ENCODE results near the gene GJD3.

GJD3 gene

DNA sequence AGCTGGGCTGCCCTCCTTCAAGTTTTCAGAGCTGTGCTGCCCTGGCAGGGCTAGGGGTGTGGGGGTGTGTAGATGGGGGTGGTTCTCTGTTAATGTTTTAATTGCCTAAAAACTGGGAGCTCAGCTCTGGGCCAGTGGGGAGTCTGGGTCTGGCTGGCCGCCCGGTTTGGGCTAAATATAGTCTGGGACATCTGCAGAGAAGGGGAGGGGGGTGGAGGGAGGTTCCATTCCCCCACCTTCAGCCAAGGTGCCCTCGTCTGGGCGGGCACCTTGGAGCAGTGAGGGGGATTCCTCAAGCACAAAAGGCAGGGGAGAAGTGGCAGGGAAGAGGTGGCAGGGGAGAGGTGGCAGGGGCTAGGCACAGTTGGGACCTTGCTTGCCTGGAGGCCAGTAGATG is 42.6 kb downstream of the GJD3 start:
- DNase-seq, result no peak

DNA sequence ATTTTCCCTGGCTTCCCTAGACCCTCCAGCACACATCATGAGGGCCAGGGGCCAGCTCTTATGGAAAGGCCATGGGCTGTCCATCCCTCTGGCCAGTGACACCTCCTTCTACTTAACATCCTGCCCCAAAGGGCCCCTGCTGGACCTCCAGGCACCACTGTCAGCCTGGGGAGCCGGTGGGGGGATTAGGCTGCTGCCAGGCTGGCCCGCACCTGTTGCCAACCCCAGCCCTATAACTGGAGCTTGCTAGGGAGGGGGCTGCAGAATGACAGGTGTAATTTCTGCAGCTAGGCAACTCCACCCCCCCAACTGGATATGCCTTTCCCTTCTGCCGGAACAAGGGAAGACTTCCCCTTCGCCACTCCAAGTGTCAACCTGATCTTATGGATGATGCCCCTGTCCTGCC is 43.0 kb downstream of the GJD3 start:
- no peak for DNase-seq

- no peak for DNase-seq
Measured at GRCh38 chr17:40320756-40321523, 43.6 kb downstream of the GJD3 start.

- DNase-seq, result peak; percentile 62
Measured at GRCh38 chr17:40319651-40320540, 44.6 kb downstream of the GJD3 start.

GRCh38 chr17:40318830-40319391 is 45.6 kb downstream of the GJD3 start:
- no peak for DNase-seq

DNA sequence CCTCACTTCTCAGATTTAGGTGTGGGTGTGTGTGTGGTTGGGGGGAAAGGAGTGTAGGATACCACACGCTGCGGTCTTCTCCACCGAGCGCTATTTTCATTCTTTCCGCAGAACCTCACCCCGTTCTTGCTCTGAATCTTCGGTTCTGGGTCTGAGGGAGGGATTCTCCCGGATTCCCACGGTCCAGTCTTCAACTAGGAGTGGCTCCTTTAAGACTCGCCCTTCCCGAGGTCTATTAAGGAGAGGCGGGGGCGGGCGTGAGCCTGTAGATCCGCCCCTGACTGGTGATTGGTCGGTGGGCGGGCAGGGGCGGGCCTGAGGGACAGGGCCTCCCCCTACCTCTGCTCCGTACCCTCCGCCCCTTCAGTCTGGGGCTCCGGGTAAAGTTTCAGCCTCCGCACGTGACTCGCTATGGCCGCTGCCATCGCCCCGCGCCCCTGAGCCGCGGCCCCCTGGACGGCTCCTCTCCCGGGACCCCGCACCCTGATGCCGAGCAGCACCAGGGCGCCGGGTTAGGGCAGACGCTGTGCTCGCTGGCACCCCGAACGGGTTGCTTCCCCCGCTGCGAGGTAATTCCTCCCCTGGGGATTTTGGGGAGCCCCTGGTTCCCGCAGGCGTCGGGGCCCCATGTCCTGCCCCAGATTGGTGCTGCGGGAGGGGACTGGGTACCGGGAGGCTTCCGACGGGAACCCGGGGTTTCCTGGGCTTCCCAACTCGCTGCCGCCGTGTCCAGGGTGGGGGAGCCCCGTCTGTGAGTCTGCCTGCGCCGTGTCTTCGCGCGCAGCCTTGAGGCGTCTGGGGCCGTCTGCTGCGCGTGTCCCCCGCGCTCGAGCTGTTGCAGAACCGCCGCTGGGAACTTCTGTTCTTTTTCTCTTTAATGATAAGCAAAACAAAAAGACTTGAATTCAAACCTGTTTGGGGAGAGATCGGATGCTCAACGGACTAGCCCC is 46.4 kb downstream of the GJD3 start:
- peak; percentile 93 for DNase-seq

- DNase-seq, result peak; percentile 46
Measured at GRCh38 chr17:40317345-40317873, 47.1 kb downstream of the GJD3 start.

DNA sequence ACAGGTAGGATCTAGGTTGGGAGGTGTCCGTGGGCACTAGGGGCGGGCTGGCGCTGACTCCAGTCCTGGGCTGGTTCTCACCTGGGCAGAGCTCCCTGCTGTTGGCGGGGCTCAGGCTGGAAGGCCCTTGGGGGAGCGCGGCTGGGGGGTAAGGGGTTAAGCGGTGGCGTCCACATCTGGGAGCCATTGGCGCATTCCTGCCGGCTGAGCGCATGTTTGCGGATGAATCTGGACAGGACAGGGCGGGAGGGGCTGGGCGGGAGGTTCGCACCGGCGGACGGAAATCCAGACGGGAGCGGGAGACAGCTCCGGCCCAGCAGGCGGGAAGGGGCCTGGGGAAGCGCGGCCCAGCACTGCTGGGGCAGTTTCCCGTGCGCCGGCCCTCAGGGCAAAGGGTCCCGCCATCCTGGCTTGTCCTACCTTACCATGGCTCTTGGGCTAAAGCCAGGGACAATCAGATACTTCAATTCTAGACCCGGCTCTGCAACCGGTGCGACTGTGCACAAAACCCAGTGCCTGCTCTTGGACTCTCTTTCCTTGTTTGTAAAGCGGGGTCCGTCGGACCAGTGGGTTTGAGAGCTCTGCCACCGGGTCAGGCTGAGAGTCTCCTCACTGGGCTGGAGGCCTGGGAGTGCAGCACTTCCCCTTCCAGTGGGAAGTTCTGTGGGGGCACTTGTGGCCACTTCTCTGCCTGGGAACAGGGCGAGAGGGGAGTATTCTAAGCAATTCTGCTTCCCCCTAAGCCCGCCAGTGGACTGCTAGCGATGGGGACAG is 47.8 kb downstream of the GJD3 start:
- no peak for DNase-seq

DNA sequence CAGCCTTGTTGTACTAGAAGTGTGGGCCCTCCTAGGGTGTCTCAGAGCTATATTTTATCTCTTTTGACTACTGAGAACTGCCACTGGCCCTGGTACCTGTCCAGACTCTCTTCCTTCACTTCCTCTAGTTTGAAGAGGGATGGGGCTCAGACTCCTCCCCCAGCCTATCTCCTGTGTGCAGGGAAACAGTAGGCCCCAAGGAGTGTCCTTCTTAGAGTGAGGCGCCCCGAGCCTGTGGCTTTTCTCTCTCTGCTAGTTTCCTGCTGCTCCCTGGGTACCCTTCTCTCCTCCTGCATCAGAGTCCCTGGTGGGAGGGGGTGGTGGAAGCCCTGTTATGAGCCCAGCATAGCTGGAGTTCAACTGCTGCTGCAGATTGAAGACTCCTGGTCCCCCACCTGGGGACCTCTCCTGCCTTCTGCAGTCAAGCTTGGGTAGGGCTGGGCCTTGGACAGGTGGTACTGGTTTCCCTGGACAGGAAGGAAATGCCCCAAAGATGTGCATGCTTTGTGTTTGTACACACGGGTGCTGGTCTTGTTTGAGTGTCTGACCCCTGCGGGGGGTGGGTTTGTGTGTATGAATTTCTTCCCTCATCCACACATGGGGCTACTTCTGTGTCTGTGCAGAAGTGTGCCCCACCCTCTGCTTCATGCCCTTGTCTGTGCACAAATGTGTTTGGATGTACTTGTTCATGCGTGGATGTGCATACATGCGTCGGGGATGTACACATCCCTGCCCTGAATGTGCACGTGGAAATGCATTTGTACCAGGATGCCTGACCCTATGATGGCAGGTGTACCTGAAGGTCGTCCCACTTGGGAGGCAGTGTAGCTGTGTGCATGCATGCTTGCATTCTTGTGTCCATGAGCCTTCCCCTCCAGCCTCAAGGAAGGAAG is 48.6 kb downstream of the GJD3 start:
- DNase-seq, result no peak

DNA sequence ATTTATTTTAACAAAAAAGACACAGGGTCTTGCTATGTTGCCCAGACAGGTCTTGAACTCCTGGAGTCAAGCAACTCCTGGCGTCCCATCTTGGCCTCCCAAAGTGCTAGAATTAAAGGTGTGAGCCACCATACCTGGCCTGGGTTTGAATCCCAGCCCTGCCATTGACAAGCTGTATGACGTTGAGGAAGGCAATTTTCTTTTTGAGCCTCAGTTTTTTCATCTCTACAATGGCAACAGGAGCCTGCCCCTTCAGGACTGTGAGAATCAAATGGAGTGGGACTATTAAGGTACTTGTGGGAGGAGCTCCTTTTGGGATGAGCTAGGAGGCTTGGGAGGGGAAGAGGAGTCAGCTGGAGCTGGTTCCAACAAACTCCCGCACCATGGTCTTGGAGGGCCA is 49.3 kb downstream of the GJD3 start:
- DNase-seq, result no peak

DNA sequence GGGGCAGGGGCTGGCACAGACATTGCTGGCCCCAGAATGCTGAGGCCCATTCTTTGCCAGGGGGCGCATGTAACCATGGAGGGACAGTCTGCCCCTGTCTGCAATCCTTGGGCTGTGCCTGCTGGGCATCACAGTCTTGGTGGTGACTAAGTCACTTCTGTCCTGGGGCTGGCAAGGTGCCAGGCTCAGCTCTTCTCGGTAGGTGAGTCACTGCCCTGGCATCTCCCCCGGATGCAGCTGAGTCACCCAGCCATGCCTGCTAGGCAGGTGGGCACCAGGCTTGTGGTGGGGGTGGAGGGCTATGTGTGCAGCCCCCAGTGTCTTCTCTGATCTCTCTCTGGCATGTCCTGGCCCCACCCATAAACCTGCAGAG is 50.0 kb downstream of the GJD3 start:
- peak; percentile 91 for DNase-seq

GRCh38 chr17:40313668-40314583 is 50.6 kb downstream of the GJD3 start:
- no peak for DNase-seq
